MCF 10A (cell line): ENCODE data around the gene NEUROD1. TPM values are rescaled to one million over a fixed set of nuclear protein-coding genes. Genes with fewer than 3 reads are reported as not detected.

ENCODE experiments used
- BruUV-seq: library from RNA; stranded (reverse); fragments of 400-500 nt; replicated peaks from 2 replicates; lab custom pipeline; 2021; lab: Mats Ljungman, UMichigan
- CTCF ChIA-PET: fragments of 300-600 bp; sonication (Branson Sonifier 250); formaldehyde crosslinking; extraction: SDS; loops from one replicate; lab custom pipeline; 2021; ENCODE audit warnings: antibody characterized with exemption, inconsistent platforms; lab: Yijun Ruan, JAX
- POLR2A ChIA-PET: fragments of 300-600, 350-650 bp; sonication (Branson Sonifier 250); formaldehyde crosslinking; extraction: SDS; loops from one replicate; lab custom pipeline; 2020; ENCODE audit warnings: antibody characterized with exemption, inconsistent platforms; lab: Yijun Ruan, JAX
- DNase-seq: peaks from one replicate; pipeline ENCODE4 v3.0.0-alpha.2; 2018; ENCODE audit not compliant: unreplicated experiment
- H3K27ac Mint-ChIP-seq: one replicate; pipeline ENCODE4 v1.8.0; 2022; ENCODE audit warnings: mild to moderate bottlenecking, low read depth, mixed read lengths; ENCODE audit not compliant: unreplicated experiment
- H3K27me3 Mint-ChIP-seq: one replicate; pipeline ENCODE4 v1.8.0; 2022; ENCODE audit warnings: mixed read lengths; ENCODE audit not compliant: insufficient read depth, unreplicated experiment
- H3K36me3 Mint-ChIP-seq: one replicate; pipeline ENCODE4 v1.8.0; 2022; ENCODE audit warnings: mild to moderate bottlenecking, moderate library complexity, mixed read lengths; ENCODE audit not compliant: insufficient read depth, unreplicated experiment
- H3K4me1 Mint-ChIP-seq: one replicate; pipeline ENCODE4 v1.8.0; 2022; ENCODE audit warnings: mixed read lengths; ENCODE audit not compliant: insufficient read depth, unreplicated experiment
- H3K4me3 Mint-ChIP-seq: one replicate; pipeline ENCODE4 v1.8.0; 2022; ENCODE audit warnings: mild to moderate bottlenecking, moderate library complexity, mixed read lengths; ENCODE audit not compliant: unreplicated experiment
- H3K9me3 Mint-ChIP-seq: one replicate; pipeline ENCODE4 v1.8.0; 2022; ENCODE audit warnings: mixed read lengths; ENCODE audit not compliant: unreplicated experiment
- CTCF ChIP-seq: fragments of 200-600 bp; IDR thresholded peaks from one replicate; pipeline ENCODE4 v1.8.0; 2022; ENCODE audit warnings: antibody characterized with exemption, mild to moderate bottlenecking; ENCODE audit not compliant: unreplicated experiment
- intact Hi-C: fragments of 100-400 bp; cut with micrococcal nuclease; formaldehyde crosslinking; loops from 2 replicates; pipeline ENCODE4 v1.14.1; 2022
- total RNA-seq: library from RNA; stranded (reverse); gene quantifications from 2 replicates; pipeline ENCODE4 v1.2.3, GENCODE V29; 2022

NEUROD1 gene
- total RNA-seq, 1 experiment from 2014 or later, result not detected

- intact Hi-C loops, result no loop called here
- CTCF ChIA-PET, result interaction anchor here (1.1 kb wide), 1 partner anchor 53 kb away, joined by 4 read pairs; no protein-coding TSS in a partner anchor
- DNase-seq, result peak; percentile 12
- no peak for TF ChIP-seq CTCF
- Mint-ChIP-seq H3K9me3 (no peaks in the 10 kb centered on the region), H3K27me3 (no peaks in the 10 kb centered on the region), H3K36me3 (no peaks in the 10 kb centered on the region), H3K27ac (no peak overlapping the region), H3K4me3 (no peak overlapping the region), H3K4me1 (no peaks in the 10 kb centered on the region)
- BruUV-seq, result no TSS peak
- POLR2A ChIA-PET, result no interaction called here
Measured at GRCh38 chr2:181626671-181627070, 53.6 kb downstream of the NEUROD1 start.

Other genes with a start within 250 kb of the NEUROD1 start
- 0.19 and 0.42 TPM in 2 replicates for gene ITGA4, start 223.1 kb downstream of the NEUROD1 start, total RNA-seq
- 0.23 TPM in 1 of 2 replicates, not detected in the other for gene CERKL, start 23.4 kb downstream of the NEUROD1 start, total RNA-seq
- gene ITPRID2, start 211.2 kb upstream of the NEUROD1 start, total RNA-seq, result 108 and 114 TPM in 2 replicates